Type B pancreatic cell (in vitro differentiated cells): ENCODE measurements around the gene VAPB. TPM values are rescaled to one million over a fixed set of nuclear protein-coding genes. Genes with fewer than 3 reads are reported as not detected.

Source experiments
- DNase-seq: peaks from one replicate; pipeline ENCODE4 v3.0.0; 2021; ENCODE audit warnings: mixed read lengths; ENCODE audit not compliant: unreplicated experiment; ENCODE audit errors: extremely low spot score
- H3K27ac Mint-ChIP-seq: 2 replicates; pipeline ENCODE4 v1.8.0; 2021; ENCODE audit warnings: mild to moderate bottlenecking, mixed read lengths
- H3K27me3 Mint-ChIP-seq: 2 replicates; pipeline ENCODE4 v1.8.0; 2021; ENCODE audit warnings: mixed read lengths
- H3K36me3 Mint-ChIP-seq: 2 replicates; pipeline ENCODE4 v1.8.0; 2021; ENCODE audit warnings: mixed read lengths
- H3K4me1 Mint-ChIP-seq: one replicate; pipeline ENCODE4 v1.8.0; 2021; ENCODE audit warnings: mixed read lengths; ENCODE audit not compliant: unreplicated experiment
- H3K4me3 Mint-ChIP-seq: 2 replicates; pipeline ENCODE4 v1.8.0; 2021; ENCODE audit warnings: mild to moderate bottlenecking, mixed read lengths
- H3K9me3 Mint-ChIP-seq: 2 replicates; pipeline ENCODE4 v1.8.0; 2021; ENCODE audit warnings: mixed read lengths
- CTCF ChIP-seq: fragments of 200-600 bp; sonication (generic); conservative IDR thresholded peaks from 2 replicates; pipeline ENCODE4 v1.5.0; 2021; ENCODE audit warnings: antibody characterized with exemption, mild to moderate bottlenecking
- total RNA-seq: library from RNA; stranded (reverse); gene quantifications from 2 replicates; pipeline ENCODE4 v1.2.1, GENCODE V29; 2021; ENCODE audit warnings: low replicate concordance

Gene VAPB
- total RNA-seq, 1 donor from 2014 or later: 58.9 TPM

GRCh38 chr20:58378704-58379103 is 10.3 kb upstream of the VAPB start:
- Mint-ChIP-seq H3K4me1 (peaks cover 21% of the 10 kb centered on the region), H3K36me3 (no peaks in the 10 kb centered on the region), H3K4me3 (no peak overlapping the region), H3K27me3 (no peaks in the 10 kb centered on the region), H3K27ac (no peak overlapping the region), H3K9me3 (peaks cover 8% of the 10 kb centered on the region)
- no peak for DNase-seq
- no peak for TF ChIP-seq CTCF

- DNase-seq: no peak
- no peak overlapping the region for H3K27ac Mint-ChIP-seq
- no peaks in the 10 kb centered on the region for H3K4me1 Mint-ChIP-seq
- H3K4me3 Mint-ChIP-seq: no peak overlapping the region
- no peak for TF ChIP-seq CTCF
- no peaks in the 10 kb centered on the region for H3K27me3 Mint-ChIP-seq
- H3K36me3 Mint-ChIP-seq: no peaks in the 10 kb centered on the region
- H3K9me3 Mint-ChIP-seq: peaks cover 8% of the 10 kb centered on the region
Measured at GRCh38 chr20:58381627-58382026, 7.4 kb upstream of the VAPB start.

GRCh38 chr20:58382096-58382495 is 6.9 kb upstream of the VAPB start:
- no peak for TF ChIP-seq CTCF
- H3K27me3 Mint-ChIP-seq: no peaks in the 10 kb centered on the region
- no peak overlapping the region for H3K27ac Mint-ChIP-seq
- no peak for DNase-seq
- H3K4me1 Mint-ChIP-seq: no peaks in the 10 kb centered on the region
- H3K4me3 Mint-ChIP-seq: no peak overlapping the region
- peaks cover 8% of the 10 kb centered on the region for H3K9me3 Mint-ChIP-seq
- no peaks in the 10 kb centered on the region for H3K36me3 Mint-ChIP-seq

- H3K4me1 Mint-ChIP-seq: peaks cover 2% of the 10 kb centered on the region
- H3K36me3 Mint-ChIP-seq: no peaks in the 10 kb centered on the region
- no peaks in the 10 kb centered on the region for H3K27me3 Mint-ChIP-seq
- DNase-seq: no peak
- no peak for TF ChIP-seq CTCF
- H3K4me3 Mint-ChIP-seq: no peak overlapping the region
- H3K9me3 Mint-ChIP-seq: peaks cover 8% of the 10 kb centered on the region
- no peak overlapping the region for H3K27ac Mint-ChIP-seq
Measured at GRCh38 chr20:58384821-58385220, 4.2 kb upstream of the VAPB start.

- Mint-ChIP-seq H3K4me1 (peaks cover 28% of the 10 kb centered on the region), H3K27me3 (no peaks in the 10 kb centered on the region), H3K27ac (no peak overlapping the region), H3K4me3 (peak overlapping the region; percentile 86), H3K9me3 (no peaks in the 10 kb centered on the region), H3K36me3 (peaks cover 20% of the 10 kb centered on the region)
- TF ChIP-seq CTCF: no peak
- no peak for DNase-seq
Measured at GRCh38 chr20:58388028-58388601, 914 bp upstream of the VAPB start.
